Vagina (tissue), 2 donors: Measurements from ENCODE around the gene CFAP92.

Experiments
- CTCF ChIP-seq, 3 experiments: fragments of 450-650 bp in 2 of 3; fragments of 200-600 bp in 1 of 3; sonication (generic) in 1 of 3; IDR thresholded peaks; one replicate each; pipeline ENCODE4 v1.5.1; 2017 to 2019; ENCODE audit warnings: antibody characterized with exemption in 3 of 3, mild to moderate bottlenecking in 2 of 3, moderate library complexity in 2 of 3
- POLR2A ChIP-seq, 2 donors: fragments of 450-650 bp; IDR thresholded peaks; one replicate each; pipeline ENCODE4 v1.6.1; 2017; ENCODE audit warnings: antibody characterized with exemption in 2 of 2, mild to moderate bottlenecking in 2 of 2, moderate library complexity in 2 of 2
- POLR2AphosphoS5 ChIP-seq, 2 donors: sonication (generic); formaldehyde crosslinking; IDR thresholded peaks; one replicate each; pipeline ENCODE4 v1.9.0; 2017; ENCODE audit warnings: antibody characterized with exemption in 2 of 2, mild to moderate bottlenecking in 2 of 2, low read depth in 1 of 2; ENCODE audit not compliant: insufficient read depth in 1 of 2

- TF ChIP-seq CTCF (IDR thresholded peaks at IDR 0.05) = no peak
- no peak for TF ChIP-seq POLR2AphosphoS5 (IDR thresholded peaks at IDR 0.05; ENCODE audit: insufficient read depth in 1 of 2, low read depth in 1 of 2)
- no peak for TF ChIP-seq POLR2A (IDR thresholded peaks at IDR 0.05)
Observed at GRCh38 chr3:128998561-128998960, 4.7 kb upstream of the CFAP92 start.
